ENCODE results near the gene ETV3L.
A peak's percentile ranks its signal among the peaks of the same experiment; 100 is the strongest.
"Not testable (repeated sequence)": the region's sequence is repeated elsewhere in the genome, so short reads cannot be mapped to it uniquely, and the experiment has no call there.

The ETV3L gene

DNA sequence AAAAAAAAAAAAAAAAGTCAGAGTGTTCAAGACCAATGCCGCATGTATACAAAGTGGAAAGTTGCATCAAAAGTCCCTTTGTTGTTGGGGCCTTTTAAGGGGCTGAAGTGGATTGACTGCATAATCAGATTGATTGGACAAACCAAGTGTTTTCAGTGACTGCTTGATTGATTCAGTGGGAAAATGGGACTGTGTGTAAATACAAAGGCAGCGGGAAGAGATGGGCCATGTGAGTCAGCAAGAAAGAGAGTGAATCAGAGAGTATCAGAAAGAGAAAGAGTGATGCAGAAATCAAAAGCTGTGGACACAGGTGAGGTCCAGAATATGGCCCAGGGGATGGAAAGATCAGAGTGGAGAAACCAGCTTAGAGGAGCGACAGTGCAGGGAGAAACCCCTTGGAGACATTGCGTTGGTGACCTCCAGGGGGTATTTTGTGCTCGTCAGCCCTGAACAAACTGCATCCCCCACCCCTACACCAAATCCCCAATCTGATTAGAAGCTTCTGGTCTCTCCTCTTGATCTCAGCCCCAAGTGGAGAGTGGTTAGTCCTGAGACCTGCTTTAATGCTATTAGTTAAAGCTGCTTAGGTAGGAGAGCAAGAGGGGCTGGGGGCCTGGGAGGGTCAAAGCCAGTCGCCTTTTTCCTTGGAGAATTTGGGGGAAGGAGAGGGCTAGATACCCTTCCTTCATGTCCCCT lies 5.1 kb upstream of the ETV3L start:
- DNase-seq: peak; percentile 23

DNA sequence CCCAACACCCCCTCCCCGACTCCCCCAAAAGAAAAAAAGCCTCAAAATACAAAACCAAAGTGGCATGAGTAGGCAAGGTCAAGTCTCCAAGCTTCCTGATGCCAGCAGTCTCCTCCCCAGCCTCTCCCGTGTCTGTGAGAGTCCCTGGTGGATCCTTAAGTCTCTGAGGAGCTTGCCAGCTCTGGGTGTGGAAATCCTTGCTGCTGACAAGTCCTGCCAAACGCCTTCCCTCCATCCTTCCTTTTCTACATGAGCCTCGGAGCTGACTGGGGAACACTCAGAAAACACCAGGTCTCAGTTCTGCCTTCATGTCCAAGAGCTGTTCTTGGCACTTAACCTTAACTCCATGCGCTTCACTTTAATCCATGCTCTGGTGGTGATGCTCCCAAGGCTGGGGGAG lies 3.7 kb upstream of the ETV3L start:
- DNase-seq: no peak

DNA sequence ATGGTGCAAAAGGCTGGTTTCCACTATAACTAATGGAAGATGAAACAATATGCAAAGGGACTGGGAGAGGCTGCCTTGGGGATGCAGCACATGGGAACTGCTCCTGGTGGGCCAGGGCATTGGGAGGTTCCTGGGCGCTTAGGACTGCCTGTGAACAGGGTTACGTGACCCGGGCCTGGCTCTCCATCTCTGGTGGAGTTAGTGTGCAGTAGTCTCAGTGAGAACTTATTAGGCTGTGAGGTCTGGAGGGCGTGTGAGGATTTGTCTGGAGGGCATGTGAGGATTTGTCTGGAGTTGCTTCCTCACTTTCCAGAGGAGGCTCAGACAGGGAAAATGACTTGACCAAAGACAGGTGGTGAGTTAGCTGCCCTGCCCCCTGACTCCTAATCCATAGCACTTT lies 1.5 kb upstream of the ETV3L start:
- DNase-seq: no peak

DNA sequence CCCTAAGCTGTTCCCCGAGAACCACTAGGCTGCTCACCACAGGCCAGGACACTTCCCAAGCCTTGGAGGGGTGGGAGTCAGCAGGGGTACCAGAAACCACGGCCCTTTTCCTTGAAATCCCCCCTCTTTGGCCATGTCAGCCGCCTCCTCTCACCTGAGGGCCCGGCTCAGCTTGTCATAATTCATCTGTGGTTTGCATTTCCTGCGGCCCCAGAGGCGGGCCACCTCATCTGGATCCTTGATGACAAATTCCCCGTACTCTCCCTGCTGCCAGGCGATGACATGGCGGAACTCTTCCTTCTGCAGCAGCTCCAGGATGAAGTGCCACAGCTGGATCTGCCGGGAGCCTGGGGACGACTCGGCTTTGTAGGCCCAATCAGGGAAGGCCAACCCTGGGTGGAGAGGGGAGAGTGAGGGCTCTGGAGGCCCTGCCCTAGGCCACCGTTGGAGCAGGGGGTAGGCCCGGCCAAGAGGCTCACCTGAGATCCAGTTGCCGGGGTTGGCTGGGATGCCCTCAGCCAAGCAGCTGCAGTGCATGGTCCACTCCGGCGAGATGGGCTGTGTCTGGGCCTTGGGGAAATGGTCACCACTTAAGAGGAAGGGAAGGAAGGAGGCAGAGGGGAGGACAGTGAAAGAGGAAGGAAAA lies 498 bp downstream of the ETV3L start:
- not testable (repeated sequence) for DNase-seq

DNA sequence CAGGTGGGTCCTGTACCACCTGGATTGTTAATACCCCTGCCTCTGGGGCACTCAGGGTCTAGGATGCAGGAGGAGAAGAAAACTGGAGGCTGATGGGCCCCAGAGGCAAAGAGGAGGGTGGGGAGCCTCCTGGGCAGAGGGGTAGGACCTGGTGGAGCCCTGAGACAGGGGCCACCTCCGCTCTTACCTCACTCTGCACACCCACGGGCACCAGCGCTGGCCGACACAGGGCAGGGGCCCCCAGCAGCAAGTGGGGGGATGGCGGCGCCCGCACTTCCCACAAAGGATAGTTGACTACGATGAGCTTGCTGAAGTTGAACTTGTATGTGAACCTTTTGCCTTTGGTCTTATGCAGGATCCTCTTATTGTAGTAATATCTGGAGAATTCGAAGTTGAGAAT lies 1.1 kb downstream of the ETV3L start:
- no peak for DNase-seq

DNA sequence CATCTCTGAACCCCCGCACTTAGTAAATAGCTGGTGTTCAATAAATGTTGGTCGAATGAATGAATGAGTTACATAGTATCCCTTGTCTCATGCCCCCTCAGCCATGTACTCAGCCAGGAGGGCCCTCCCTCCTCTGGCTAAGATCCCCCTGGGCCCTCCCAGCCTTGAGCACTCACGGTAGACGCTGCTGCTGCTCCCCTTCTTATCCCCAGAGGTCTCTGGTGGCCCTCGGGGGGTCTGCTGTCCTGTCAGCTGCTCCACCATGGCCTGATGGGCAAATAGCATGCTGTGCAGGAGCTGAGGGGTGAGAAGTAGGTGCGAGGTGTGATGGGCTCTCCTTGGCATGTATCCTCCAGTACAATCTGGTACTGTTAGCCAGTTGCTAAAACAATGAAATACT lies 1.9 kb downstream of the ETV3L start:
- DNase-seq: no peak

DNA sequence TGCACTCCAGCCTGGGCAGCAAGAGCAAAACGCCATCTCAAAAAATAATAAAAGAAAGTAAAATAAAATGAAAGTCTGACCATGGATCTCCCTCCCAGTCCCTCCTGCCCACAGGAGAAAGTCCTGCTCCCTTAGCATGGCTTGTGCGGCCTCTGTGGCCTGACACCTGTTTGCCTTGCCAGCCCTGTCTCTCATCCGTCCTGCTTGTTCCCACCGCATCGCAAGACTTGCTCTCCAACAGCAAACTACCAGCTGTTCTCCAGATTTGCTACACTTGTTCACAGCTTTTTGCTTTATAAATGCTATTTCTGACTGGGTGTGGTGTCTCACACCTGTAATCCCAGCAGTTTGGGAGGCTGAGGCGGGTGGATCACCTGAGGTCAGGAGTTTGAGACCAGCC lies 2.7 kb downstream of the ETV3L start:
- DNase-seq: no peak

DNA sequence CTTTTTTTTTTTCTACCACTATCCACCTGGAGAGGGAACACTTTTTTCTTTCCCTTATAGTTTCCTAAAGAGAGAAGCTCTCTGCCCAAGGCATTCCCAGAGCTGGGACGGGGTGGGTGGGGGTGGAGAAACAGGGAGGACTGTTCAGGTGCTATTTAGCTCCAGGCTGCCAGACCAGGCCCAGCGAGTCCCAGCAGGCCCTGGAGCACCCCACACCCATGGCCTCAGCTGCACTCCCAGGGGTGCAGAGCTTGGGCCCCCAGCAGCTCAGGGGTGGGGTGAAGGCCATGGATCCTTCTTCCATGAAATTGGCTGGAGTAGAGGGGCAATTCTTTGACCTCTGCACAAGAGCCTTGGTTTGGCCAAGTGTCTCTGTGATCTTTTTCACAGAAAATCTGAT lies 4.1 kb downstream of the ETV3L start:
- DNase-seq: no peak

DNA sequence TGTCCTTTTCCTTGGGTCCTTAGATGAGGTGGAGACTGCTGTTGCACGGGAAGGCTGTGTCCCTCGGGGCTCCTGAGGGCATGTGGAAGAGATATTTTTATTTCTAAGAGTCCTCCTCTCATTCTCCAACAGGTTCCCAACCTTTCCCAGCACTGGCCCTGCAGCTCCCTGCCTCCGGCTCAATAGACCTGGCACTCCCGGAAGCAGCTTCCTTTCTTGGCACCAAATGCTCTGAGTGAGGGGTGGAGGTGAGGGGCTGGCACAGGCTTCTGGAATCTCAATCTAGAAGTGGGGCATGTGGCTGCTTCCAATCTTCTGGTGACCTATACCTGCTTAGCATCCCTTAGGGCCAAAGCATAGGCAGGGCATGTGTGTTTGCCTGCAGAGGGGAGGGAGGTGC lies 4.5 kb downstream of the ETV3L start:
- DNase-seq: no peak

DNA sequence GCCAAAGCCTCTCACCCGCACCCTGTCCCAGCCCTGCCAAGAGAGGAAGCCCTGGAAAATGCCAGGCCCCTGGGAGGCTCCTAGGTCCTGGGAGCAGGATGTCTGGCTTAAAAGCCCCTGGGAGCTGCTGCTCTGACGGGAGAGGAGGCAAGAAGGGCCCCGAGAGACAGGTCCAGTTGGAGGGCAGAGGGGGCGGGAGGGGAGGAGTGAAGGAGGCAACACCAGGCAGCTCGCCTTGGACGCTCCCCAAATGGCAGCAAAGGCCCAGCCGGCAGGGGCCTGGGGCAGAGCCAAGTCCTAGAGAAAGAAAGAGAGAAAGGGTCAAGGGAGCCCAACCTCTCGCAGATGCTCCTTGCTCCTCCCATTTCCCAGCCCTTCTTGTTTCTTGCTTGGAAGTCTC lies 6.8 kb downstream of the ETV3L start:
- DNase-seq: no peak

DNA sequence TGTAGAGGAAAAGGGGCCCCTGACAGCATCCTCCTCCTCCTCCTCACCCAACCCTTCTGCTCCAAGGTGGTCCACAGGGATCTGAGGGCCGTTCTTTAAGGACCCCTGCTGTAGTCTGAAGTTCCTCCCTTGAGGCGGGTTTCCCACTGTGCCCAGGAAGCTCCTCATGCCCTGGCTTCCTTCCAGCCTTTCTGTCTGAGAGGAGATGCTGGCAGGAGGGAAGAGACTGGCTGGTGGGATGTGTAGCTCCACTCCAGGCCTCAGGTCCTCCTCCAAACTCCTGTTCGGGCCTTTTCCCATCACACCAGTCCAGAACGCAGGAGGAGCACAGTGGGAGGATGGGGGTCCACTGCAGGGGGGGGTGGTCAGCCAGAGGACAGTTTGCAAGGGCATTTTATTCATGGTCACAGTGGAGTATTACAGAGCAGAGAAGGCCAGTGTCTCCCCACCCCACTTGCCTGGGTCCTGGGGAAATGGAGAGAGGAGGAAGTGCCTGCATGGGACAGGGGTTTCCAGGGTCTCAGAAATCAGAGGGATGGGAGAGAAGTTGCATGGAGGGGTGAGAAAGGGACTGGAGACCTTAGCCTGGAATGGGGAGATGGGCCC lies 7.8 kb downstream of the ETV3L start:
- DNase-seq: no peak

DNA sequence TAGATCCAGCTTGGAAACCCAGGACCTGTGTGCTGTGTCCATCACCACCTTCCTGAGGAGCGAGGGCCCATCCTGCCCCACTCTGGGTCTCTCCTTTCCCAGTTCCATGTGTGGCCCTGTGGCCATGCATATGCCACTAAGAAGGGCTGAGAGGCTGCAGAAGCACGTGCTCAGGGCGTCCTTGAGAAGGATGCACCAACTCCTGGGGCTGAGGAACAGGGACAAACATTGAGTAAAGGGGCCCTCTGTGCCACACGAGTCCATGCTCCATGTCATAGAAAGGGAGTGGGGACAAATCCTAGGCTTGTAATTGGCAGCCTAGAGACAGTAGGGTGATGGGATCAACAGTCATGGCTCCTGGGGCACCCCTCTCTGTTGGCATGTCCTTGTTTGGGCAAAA lies 8.4 kb downstream of the ETV3L start:
- DNase-seq: no peak

DNA sequence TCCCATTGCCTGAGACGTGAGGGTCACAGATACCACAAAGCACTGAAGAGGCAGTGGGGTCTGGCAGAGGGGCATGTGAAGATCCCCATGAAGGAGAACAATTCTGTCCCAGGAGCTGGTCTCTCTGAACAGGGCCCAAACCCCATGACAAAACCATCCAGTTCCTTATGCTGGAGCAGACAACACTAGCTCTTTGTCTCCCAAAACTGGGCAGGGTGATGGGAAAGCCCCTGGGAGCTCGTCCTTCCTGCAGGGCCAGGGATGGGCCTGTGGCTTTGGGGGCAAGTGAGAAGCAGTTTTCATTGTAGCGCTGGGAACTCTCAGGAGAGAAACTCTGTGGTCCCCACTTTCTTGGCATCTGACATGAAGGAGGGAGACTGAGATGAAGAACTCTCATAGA lies 8.8 kb downstream of the ETV3L start:
- no peak for DNase-seq

DNA sequence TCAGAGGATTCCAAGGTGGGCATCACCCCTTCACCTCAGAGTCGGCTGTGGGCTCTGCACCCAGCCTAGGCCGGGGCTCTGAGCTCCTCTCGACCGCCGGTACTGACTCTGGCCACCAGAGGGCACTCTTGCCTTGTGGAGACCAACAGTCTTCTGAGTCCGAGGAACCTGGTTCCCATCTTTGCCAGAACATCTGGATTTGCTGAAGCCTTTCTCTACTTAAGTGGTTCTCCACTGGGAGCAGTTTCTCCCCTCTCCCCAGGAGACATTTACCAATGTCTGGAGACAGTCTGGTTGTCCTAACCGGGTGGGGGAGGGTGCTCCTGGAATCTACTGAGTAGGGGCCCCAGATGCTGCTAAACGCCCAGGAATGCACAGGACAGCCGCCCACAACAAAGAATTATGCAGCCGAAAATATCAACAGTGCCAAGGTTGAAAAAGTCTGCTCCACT lies 9.4 kb downstream of the ETV3L start:
- DNase-seq: peak; percentile 32

DNA sequence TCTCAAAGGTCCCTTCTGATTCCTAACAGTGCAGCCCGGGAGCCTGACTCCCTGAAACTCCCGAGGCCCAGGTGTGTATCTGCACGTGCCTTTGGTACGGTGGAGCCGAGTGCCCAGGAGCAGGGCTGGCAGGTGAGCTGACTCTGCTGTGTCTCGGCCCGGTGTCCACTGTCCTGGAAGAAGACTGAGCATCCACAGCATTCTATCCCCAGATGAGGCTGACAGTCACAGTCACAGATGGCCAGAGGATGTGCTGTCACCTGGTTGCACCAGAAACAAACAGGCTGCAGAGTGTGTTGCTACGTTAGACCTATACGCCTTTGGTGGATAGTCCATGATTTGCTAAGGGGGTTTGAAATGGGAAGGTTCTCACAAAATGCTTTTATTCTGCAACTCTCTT lies 9.8 kb downstream of the ETV3L start:
- DNase-seq: no peak

DNA sequence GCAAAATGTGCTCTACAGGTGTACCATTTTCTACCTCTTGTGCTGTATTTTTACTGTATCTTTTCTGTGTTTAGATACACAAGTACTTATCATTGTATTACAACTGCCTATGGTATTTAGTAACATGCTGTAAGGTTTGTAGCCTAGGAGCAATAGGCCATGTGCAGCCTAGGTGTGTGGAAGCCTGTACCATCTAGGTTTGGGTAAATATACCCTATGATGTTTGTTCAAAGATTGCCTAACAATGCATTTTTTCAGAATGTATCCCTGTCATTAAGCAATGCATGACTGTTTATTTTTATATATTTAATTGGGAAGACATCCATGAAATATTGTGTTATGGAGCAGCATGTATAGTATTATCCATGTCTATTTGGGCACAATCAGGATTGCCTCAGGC lies 11.0 kb downstream of the ETV3L start:
- no peak for DNase-seq

DNA sequence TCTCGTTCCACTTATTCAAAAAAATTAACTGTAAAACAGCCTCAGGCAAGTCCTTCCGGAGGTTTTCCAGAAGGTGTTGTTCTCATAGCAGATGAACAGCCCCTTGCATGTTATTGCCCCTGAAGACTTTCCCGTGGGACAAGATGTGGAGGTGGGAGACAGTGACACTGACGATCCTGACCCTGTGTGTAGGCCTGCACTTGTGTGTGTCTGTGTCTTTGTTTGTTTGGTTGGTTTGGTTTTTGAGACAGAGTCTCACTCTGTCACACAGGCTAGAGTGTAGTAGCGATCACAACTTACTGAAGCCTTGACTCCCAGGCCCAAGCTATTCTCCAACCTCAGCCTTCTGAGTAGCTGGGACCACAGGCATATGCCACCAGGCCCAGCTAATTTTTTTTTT lies 12.6 kb downstream of the ETV3L start:
- no peak for DNase-seq

DNA sequence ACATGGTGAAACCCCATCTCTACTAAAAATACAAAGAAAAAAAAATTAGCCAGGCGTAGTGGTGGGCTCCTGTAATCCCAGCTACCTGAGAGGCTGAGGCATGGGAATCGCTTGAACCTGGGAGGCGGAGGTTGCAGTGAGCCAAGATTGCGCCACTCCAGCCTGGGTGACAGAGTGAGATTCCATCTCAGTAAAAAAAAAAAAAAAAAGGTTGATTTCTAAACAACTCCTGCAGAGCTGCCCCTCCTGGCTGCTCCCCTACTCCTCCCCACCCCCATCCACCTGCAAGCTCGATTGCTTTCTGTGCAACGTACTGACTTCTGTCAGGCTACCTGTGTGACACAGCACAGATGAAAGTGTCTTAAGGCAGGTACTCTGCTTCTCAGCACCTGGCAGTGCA lies 13.3 kb downstream of the ETV3L start:
- no peak for DNase-seq

DNA sequence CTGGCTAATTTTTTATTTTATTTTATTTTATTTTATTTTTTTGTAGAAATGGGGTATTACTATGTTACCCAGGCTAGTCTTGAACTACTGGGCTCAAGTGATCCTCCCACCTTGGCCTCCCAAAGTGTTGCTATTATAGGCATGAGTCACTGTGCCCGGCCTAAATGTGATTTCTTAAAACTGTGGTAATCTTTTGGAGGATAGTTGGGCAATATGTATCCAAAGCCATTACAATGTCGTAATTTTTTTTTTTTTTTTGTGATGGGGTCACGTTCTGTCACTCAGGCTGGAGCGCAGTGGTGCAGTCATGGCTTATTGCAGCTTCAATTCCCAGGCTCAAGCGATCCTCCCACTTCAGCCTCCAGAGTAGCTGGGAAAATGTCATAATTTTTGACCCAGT lies 14.2 kb downstream of the ETV3L start:
- no peak for DNase-seq

DNA sequence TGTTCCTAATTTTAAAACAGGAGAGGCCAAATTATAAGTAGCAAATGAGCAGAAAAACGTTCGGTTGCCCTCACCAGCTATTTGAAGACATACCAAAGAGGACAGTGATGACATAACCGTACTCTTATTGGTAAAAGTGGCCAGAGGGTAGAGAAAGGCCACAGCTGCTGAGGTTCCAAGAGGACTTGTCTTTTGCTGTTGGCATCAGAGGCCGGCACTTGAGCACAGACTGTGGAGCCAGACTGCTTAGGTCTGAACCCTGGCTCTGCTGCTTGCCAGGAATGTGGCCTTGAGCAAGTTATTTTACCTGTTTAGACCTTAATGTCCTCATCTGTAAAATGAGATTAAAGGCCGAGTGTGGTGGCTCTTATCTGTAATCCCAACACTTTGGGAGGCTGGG lies 14.9 kb downstream of the ETV3L start:
- no peak for DNase-seq

DNA sequence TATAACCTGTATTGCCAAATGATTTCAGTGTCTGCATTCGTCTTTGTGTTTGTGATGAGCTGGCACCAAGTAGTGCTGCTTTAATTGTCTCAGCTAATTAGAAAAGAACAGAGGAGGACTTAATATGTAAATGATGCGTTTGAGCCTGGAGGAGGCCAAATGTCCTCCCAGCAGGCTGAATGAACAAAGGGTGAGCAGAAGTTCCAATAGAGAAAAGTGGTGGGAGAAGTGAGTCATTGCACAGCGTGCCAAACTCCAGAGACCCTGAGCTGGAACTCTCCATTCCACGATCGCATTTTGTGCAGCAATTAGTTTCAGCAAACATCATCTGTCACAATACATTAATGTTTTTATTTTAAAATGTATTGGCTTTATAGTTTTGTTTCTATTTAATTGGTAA lies 17.9 kb downstream of the ETV3L start:
- DNase-seq: no peak

DNA sequence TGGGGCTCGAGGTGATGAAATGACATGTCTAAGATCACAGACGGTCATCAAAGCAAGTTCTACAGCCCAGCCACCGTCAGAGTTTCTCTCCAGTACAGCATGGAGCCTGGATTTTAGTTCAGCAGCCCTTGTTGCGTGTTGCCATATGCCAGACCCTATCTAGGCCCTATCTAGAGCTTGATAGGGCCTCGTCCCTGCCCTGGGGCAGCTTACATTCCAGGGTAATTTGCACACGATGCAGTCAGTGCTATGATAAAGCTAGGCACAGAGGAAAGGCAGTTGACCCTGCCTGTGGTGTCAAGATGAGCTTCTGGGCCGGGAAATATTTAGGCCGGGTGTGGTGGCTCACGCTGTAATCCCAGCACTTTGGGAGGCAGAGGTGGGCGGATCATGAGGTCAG lies 18.9 kb downstream of the ETV3L start:
- no peak for DNase-seq

DNA sequence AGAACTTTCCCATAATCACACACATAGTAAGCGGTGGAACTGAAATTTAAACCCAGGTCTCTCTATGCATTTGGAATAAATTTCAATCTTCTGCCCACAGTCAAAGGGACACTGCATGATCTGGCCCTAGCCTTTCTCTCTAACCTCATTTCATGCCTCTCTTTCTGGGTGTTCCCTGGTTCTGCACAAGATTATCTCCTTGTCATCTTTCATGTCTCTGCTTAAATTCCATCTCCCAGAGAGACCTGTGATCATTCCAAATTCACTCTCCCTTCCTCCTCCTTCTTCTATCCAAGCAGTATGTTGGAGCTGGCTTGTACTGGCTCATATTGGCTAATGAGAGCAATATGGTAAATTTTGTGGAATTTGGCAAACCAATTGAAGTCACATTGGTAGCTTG lies 22.2 kb downstream of the ETV3L start:
- DNase-seq: no peak

DNA sequence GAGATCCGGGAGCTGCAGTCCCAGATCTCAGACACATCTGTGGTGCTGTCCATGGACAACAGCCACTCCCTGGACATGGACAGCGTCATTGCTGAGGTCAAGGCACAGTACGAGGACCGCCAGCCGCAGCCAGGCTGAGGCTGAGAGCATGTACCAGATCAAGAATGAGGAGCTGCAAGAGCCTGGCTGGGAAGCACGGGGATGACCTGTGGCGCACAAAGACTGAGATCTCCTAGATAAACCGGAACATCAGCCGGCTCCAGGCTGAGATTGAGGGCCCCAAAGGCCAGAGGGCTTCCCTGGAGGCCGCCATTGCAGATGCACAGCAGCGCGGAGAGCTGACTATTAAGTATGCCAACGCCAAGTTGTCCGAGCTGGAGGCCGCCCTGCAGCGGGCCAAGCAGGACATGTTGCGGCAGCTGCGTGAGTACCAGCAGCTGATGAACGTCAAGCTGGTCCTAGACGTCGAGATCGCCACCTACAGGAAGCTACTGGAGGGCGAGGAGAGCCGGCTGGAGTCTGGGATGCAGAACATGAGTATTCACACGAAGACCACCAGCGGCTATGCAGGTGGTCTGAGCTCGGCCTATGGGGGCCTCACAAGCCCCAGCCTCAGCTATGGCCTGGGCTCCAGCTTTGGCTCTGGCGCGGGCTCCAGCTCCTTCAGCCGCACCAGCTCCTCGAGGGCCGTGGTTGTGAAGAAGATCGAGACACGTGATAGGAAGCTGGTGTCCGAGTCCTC lies 25.5 kb downstream of the ETV3L start:
- peak; percentile 42 for DNase-seq

Measured in kidney glomerular epithelial cell (primary cell).